ENCODE results near the gene ARMH1. TPM values are rescaled to one million over a fixed set of nuclear protein-coding genes. Genes with fewer than 3 reads are reported as not detected.

The ARMH1 gene
- total and polyA plus RNA-seq, 5 donors from 2014 or later, result 3.0 to 24.8 (median 4.9) TPM

DNA sequence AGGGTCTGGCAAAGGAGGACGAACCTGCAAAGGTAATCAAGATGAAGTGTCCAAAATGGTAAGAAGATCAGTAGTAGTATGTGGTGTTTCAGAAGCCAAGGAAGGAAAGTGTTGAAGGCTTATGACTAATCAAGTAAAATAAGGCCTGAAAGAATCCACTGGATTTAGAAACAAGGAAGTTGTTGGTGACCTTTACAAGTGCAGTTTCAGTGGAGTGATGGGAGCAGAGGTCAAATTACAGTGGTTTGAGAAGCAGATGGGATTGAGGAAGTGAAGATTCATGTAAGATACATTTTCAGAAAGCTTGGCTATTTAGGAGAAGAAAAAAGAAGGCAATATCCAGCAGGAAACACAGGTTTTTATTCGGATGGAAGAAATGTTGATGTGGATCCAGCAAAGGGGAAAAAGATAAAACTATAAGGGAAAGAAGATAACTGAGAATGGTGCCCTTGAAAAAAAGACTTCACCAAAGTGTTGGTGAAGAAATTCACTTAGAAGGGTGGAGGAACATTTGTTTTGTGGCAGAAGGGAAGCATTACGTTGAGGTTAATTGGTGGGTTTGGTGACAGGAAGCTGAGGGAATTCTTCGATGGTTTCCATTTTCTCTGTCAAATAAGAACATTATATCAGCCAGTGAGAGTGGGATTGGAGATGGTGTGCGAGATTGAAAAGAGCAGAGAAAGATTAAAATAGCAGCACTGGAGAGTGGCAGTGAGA is 2.1 kb downstream of the ARMH1 start:
- H3K4me3 Mint-ChIP-seq, result no peak overlapping the region
- H3K27me3 Mint-ChIP-seq, result peaks cover 5% of the 10 kb centered on the region
- H3K9me3 Mint-ChIP-seq, result no peaks in the 10 kb centered on the region
- H3K36me3 Mint-ChIP-seq, result peaks cover 4% of the 10 kb centered on the region
- peaks cover 20% of the 10 kb centered on the region for H3K4me1 ChIP-seq (ENCODE audit: control insufficient read depth, insufficient read depth, low read length, poor library complexity, severe bottlenecking)
- no peak overlapping the region for H3K4me3 ChIP-seq (ENCODE audit: low read depth, low read length)
- H3K36me3 ChIP-seq (ENCODE audit: control insufficient read depth, insufficient read depth, low read length), result no peaks in the 10 kb centered on the region
- no peak overlapping the region for H3K27ac Mint-ChIP-seq
- no peaks in the 10 kb centered on the region for H3K9me3 ChIP-seq (ENCODE audit: control insufficient read depth in 2 of 2, low read length in 2 of 2)
- H3K27me3 ChIP-seq (ENCODE audit: control insufficient read depth, insufficient read depth, low read length), result no peaks in the 10 kb centered on the region
- no peak for ATAC-seq (ENCODE audit: low read depth in 2 of 2)
- no peak for DNase-seq
- peaks cover 0 to 23% (median 7%) of the 10 kb centered on the region in 4 donors for H3K4me1 Mint-ChIP-seq
- H3K27ac ChIP-seq (ENCODE audit: insufficient read depth, low read length, poor library complexity, severe bottlenecking), result no peak overlapping the region

DNA sequence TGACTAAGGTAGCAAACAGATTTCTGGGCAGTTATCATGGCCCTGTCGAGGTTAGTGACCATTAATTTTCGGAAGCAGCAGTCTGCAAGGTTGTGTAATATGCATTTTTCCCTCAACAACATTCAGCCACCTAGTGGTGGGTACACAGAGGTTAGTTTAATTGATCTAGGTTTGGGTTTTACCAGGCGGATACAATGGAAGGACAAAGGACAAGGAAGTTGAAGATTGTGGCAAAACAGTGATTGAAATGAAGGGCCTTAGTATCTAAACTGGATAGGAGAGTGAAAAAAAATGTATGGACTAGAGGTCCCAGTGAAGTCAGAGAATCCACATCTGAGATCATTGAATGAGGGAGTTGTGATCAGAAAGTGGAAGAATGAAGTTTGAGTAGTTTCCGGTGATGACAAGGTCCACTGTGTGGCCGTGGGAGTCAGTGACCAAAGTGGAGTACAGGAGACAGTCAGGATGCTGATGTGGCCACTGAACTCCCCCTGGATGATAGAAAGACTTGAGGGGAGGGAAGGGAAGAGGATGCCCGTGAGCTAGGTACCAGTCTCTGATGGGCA is 2.8 kb downstream of the ARMH1 start:
- Histone ChIP-seq H3K9me3 (ENCODE audit: control insufficient read depth in 2 of 2, low read length in 2 of 2) (no peaks in the 10 kb centered on the region), H3K27me3 (ENCODE audit: control insufficient read depth, insufficient read depth, low read length) (no peaks in the 10 kb centered on the region), H3K27ac (ENCODE audit: insufficient read depth, low read length, poor library complexity, severe bottlenecking) (no peak overlapping the region), H3K36me3 (ENCODE audit: control insufficient read depth, insufficient read depth, low read length) (no peaks in the 10 kb centered on the region), H3K4me1 (ENCODE audit: control insufficient read depth, insufficient read depth, low read length, poor library complexity, severe bottlenecking) (peaks cover 20% of the 10 kb centered on the region), H3K4me3 (ENCODE audit: low read depth, low read length) (no peak overlapping the region)
- no peak overlapping the region for H3K27ac Mint-ChIP-seq
- peaks cover 0 to 22% (median 6%) of the 10 kb centered on the region in 4 donors for H3K4me1 Mint-ChIP-seq
- H3K36me3 Mint-ChIP-seq, result peaks cover 4% of the 10 kb centered on the region
- ATAC-seq (ENCODE audit: low read depth in 2 of 2), result no peak
- peaks cover 5% of the 10 kb centered on the region for H3K27me3 Mint-ChIP-seq
- H3K9me3 Mint-ChIP-seq, result no peaks in the 10 kb centered on the region
- no peak overlapping the region for H3K4me3 Mint-ChIP-seq
- DNase-seq, result peak in 1 of 3 donors; percentile 27

DNA sequence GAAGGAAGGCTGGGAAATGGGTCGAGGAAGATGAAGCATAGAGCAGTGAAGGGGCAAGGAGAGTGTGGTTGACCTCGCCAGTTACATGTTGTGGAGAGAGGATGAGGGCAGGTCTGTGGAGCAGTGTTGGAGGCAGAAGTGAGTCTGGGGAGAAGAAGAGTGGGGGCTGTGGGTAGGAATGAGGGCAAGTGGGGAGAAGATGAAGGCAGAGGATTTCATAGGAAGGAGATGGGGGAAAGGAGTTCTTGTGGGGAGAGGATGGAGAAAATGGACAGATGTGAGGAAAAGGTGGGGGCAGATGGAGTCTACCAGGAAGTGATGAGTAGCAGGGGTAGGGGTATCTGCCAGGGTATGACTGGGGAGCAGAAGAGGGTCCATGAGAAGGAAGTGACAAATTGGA is 3.6 kb downstream of the ARMH1 start:
- Mint-ChIP-seq H3K27ac (no peak overlapping the region), H3K9me3 (no peaks in the 10 kb centered on the region), H3K4me3 (no peak overlapping the region), H3K27me3 (peaks cover 5% of the 10 kb centered on the region), H3K4me1 (peaks cover 0 to 20% (median 6%) of the 10 kb centered on the region in 4 donors), H3K36me3 (peaks cover 4% of the 10 kb centered on the region)
- ATAC-seq (ENCODE audit: low read depth in 2 of 2) (no peak), DNase-seq (no peak)
- Histone ChIP-seq H3K9me3 (ENCODE audit: control insufficient read depth in 2 of 2, low read length in 2 of 2) (no peaks in the 10 kb centered on the region), H3K27ac (ENCODE audit: insufficient read depth, low read length, poor library complexity, severe bottlenecking) (no peak overlapping the region), H3K4me3 (ENCODE audit: low read depth, low read length) (no peak overlapping the region), H3K27me3 (ENCODE audit: control insufficient read depth, insufficient read depth, low read length) (no peaks in the 10 kb centered on the region), H3K4me1 (ENCODE audit: control insufficient read depth, insufficient read depth, low read length, poor library complexity, severe bottlenecking) (peaks cover 17% of the 10 kb centered on the region), H3K36me3 (ENCODE audit: control insufficient read depth, insufficient read depth, low read length) (no peaks in the 10 kb centered on the region)

GRCh38 chr1:44678626-44679025 is 4.1 kb downstream of the ARMH1 start:
- ATAC-seq (ENCODE audit: low read depth in 2 of 2) (no peak), DNase-seq (no peak)
- no peaks in the 10 kb centered on the region for H3K9me3 Mint-ChIP-seq
- H3K36me3 Mint-ChIP-seq, result peaks cover 4% of the 10 kb centered on the region
- no peak overlapping the region for H3K4me3 Mint-ChIP-seq
- no peaks in the 10 kb centered on the region for H3K9me3 ChIP-seq (ENCODE audit: control insufficient read depth in 2 of 2, low read length in 2 of 2)
- no peaks in the 10 kb centered on the region for H3K36me3 ChIP-seq (ENCODE audit: control insufficient read depth, insufficient read depth, low read length)
- H3K4me1 ChIP-seq (ENCODE audit: control insufficient read depth, insufficient read depth, low read length, poor library complexity, severe bottlenecking), result peaks cover 12% of the 10 kb centered on the region
- no peak overlapping the region for H3K4me3 ChIP-seq (ENCODE audit: low read depth, low read length)
- H3K27ac ChIP-seq (ENCODE audit: insufficient read depth, low read length, poor library complexity, severe bottlenecking), result no peak overlapping the region
- no peaks in the 10 kb centered on the region for H3K27me3 ChIP-seq (ENCODE audit: control insufficient read depth, insufficient read depth, low read length)
- peaks cover 5% of the 10 kb centered on the region for H3K27me3 Mint-ChIP-seq
- H3K27ac Mint-ChIP-seq, result no peak overlapping the region
- H3K4me1 Mint-ChIP-seq, result peaks cover 0 to 15% (median 4%) of the 10 kb centered on the region in 4 donors

DNA sequence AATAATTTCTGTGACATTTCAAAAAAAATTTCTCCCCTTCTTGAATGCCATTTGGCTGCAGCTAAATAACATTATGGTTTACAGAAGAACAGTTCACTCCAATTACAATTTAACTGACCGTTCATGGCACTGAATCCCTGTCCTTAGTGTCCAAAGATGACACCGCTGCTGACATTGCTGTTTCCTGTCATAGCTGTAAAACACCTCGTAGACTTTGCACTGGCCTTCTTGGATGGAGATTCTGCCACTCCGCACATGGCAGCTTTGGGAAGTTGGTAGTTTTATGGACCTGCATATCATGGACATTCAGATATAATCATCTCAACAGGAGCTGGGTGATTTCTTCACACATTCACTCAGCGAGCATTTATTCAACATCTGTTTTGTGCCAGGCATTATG is 5.0 kb downstream of the ARMH1 start:
- Histone ChIP-seq H3K4me1 (ENCODE audit: control insufficient read depth, insufficient read depth, low read length, poor library complexity, severe bottlenecking) (peaks cover 7% of the 10 kb centered on the region), H3K36me3 (ENCODE audit: control insufficient read depth, insufficient read depth, low read length) (no peaks in the 10 kb centered on the region), H3K27ac (ENCODE audit: insufficient read depth, low read length, poor library complexity, severe bottlenecking) (no peak overlapping the region), H3K27me3 (ENCODE audit: control insufficient read depth, insufficient read depth, low read length) (no peaks in the 10 kb centered on the region), H3K9me3 (ENCODE audit: control insufficient read depth in 2 of 2, low read length in 2 of 2) (no peaks in the 10 kb centered on the region), H3K4me3 (ENCODE audit: low read depth, low read length) (no peak overlapping the region)
- Mint-ChIP-seq H3K4me3 (no peak overlapping the region), H3K27ac (no peak overlapping the region), H3K4me1 (peaks cover 0 to 8% (median 3%) of the 10 kb centered on the region in 4 donors), H3K36me3 (peaks cover 4% of the 10 kb centered on the region), H3K9me3 (no peaks in the 10 kb centered on the region), H3K27me3 (peaks cover 5% of the 10 kb centered on the region)
- ATAC-seq (ENCODE audit: low read depth in 2 of 2) (no peak), DNase-seq (no peak)

DNA sequence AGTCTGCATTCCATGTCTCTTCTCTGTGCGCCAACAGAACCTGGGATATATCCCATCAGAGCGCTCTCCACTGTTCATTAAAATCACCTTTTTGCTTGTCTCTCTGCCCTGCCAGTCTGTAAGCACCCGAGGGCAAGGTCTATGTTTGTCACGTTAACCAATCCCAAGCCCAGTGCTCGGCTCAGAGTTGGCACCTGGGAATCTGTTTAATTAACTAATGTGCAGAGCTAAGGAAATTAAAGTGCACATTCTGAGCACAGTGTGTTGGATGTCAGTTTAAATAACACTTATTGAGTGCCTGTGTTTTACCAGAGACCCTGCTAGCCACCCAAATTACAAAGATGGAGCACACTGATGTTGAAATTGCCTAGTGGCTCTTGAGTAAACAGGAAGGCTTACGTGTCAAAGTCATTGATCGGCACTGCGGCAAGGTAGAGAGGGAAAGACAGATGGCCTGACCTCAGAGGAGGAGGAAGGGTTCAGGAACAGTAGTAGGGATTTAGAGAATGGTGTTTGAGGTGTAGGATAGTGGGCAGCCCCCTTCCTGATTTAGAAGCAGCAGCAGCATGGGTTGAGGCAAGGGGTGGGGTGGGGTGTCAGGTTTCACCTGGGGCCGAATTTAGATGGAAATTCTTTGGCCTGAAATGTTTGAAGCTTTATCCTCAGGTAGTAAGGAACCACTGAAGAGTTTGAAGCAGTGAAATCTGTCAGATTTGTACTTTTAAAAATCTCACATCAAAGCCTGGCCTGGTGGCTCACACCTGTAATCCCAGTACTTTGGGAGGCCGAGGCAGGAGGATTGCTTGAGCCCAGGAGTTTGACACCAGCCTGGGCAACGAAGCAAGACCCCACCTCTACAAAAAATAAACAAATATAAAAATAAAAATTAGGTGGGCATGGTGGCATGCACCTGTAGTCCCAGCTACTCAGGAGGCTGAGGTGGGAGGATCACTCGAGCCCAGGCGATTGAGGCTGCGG is 7.7 kb downstream of the ARMH1 start:
- DNase-seq (no peak), ATAC-seq (ENCODE audit: low read depth in 2 of 2) (no peak)
- no peak overlapping the region for H3K27ac ChIP-seq (ENCODE audit: insufficient read depth, low read length, poor library complexity, severe bottlenecking)
- Mint-ChIP-seq H3K27ac (peak overlapping the region in 1 of 3 donors; percentile 92), H3K36me3 (peaks cover 4% of the 10 kb centered on the region), H3K4me1 (peaks cover 0 to 2% (median 0%) of the 10 kb centered on the region in 4 donors), H3K27me3 (peaks cover 5% of the 10 kb centered on the region), H3K4me3 (no peak overlapping the region), H3K9me3 (no peaks in the 10 kb centered on the region)
- H3K36me3 ChIP-seq (ENCODE audit: control insufficient read depth, insufficient read depth, low read length), result no peaks in the 10 kb centered on the region
- H3K4me1 ChIP-seq (ENCODE audit: control insufficient read depth, insufficient read depth, low read length, poor library complexity, severe bottlenecking), result no peaks in the 10 kb centered on the region
- no peaks in the 10 kb centered on the region for H3K9me3 ChIP-seq (ENCODE audit: control insufficient read depth in 2 of 2, low read length in 2 of 2)
- no peaks in the 10 kb centered on the region for H3K27me3 ChIP-seq (ENCODE audit: control insufficient read depth, insufficient read depth, low read length)
- no peak overlapping the region for H3K4me3 ChIP-seq (ENCODE audit: low read depth, low read length)

GRCh38 chr1:44682883-44683265 is 8.4 kb downstream of the ARMH1 start:
- no peaks in the 10 kb centered on the region for H3K36me3 ChIP-seq (ENCODE audit: control insufficient read depth, insufficient read depth, low read length)
- H3K9me3 ChIP-seq (ENCODE audit: control insufficient read depth in 2 of 2, low read length in 2 of 2), result no peaks in the 10 kb centered on the region
- Mint-ChIP-seq H3K36me3 (peaks cover 4% of the 10 kb centered on the region), H3K4me3 (no peak overlapping the region), H3K27me3 (peaks cover 5% of the 10 kb centered on the region), H3K4me1 (peaks cover 0 to 2% (median 0%) of the 10 kb centered on the region in 4 donors), H3K27ac (no peak overlapping the region), H3K9me3 (no peaks in the 10 kb centered on the region)
- no peaks in the 10 kb centered on the region for H3K4me1 ChIP-seq (ENCODE audit: control insufficient read depth, insufficient read depth, low read length, poor library complexity, severe bottlenecking)
- H3K27me3 ChIP-seq (ENCODE audit: control insufficient read depth, insufficient read depth, low read length), result no peaks in the 10 kb centered on the region
- no peak overlapping the region for H3K27ac ChIP-seq (ENCODE audit: insufficient read depth, low read length, poor library complexity, severe bottlenecking)
- H3K4me3 ChIP-seq (ENCODE audit: low read depth, low read length), result no peak overlapping the region
- ATAC-seq (ENCODE audit: low read depth in 2 of 2) (no peak), DNase-seq (no peak)
